ENCODE measurements around the gene MAP2K4. TPM values are rescaled to one million over a fixed set of nuclear protein-coding genes. Genes with fewer than 3 reads are reported as not detected.

MAP2K4 gene
- total and polyA plus RNA-seq, 2 experiments from 2014 or later: 38.5 to 53.6 TPM

- H3K36me3 ChIP-seq (replicated peaks; ENCODE audit: insufficient read depth, low read depth): no peaks in the 10 kb centered on the region
- H3K4me2 ChIP-seq: no peak overlapping the region
- H3K79me2 ChIP-seq: peaks cover 2% of the 10 kb centered on the region
- H3K27me3 ChIP-seq: no peaks in the 10 kb centered on the region
- no peak overlapping the region for H3K4me3 ChIP-seq
- no peak overlapping the region for H2AFZ ChIP-seq
- no peaks in the 10 kb centered on the region for H3K9me2 ChIP-seq (replicated peaks; ENCODE audit: insufficient read depth)
- DNase-seq (ENCODE audit: low spot score): no peak
- H4K20me1 ChIP-seq (ENCODE audit: insufficient read depth, poor library complexity, severe bottlenecking): no peaks in the 10 kb centered on the region
- TF ChIP-seq CTCF (IDR thresholded peaks at IDR 0.05; ENCODE audit: poor library complexity) (no peak), EZH2phosphoT487 (IDR thresholded peaks at IDR 0.05; ENCODE audit: low read depth, severe bottlenecking, unreplicated experiment) (no peak), EZH2 (IDR thresholded peaks at IDR 0.05; ENCODE audit: borderline replicate concordance) (no peak)
- H3K27ac ChIP-seq: no peak overlapping the region
- no peaks in the 10 kb centered on the region for H3K4me1 ChIP-seq (ENCODE audit: insufficient read depth)
- H3K9me3 ChIP-seq (ENCODE audit: low read depth): no peaks in the 10 kb centered on the region
- WGBS (ENCODE audit: low lambda C conversion rate, missing lambda C conversion rate): 90% methylated on average over 2 of the region's 2 CpGs
These were observed 92.5 kb downstream of the MAP2K4 start for GRCh38 chr17:12113156-12113555.

GRCh38 chr17:12114686-12115418 lies 94.2 kb downstream of the MAP2K4 start:
- Histone ChIP-seq H2AFZ (no peak overlapping the region), H3K4me1 (ENCODE audit: insufficient read depth) (no peaks in the 10 kb centered on the region), H4K20me1 (ENCODE audit: insufficient read depth, poor library complexity, severe bottlenecking) (no peaks in the 10 kb centered on the region), H3K9me3 (ENCODE audit: low read depth) (no peaks in the 10 kb centered on the region), H3K9me2 (replicated peaks; ENCODE audit: insufficient read depth) (no peaks in the 10 kb centered on the region), H3K27me3 (no peaks in the 10 kb centered on the region), H3K4me3 (no peak overlapping the region), H3K36me3 (replicated peaks; ENCODE audit: insufficient read depth, low read depth) (no peaks in the 10 kb centered on the region), H3K79me2 (no peaks in the 10 kb centered on the region), H3K4me2 (no peak overlapping the region), H3K27ac (no peak overlapping the region)
- no peak for TF ChIP-seq EZH2phosphoT487 (IDR thresholded peaks at IDR 0.05; ENCODE audit: low read depth, severe bottlenecking, unreplicated experiment)
- no peak for TF ChIP-seq EZH2 (IDR thresholded peaks at IDR 0.05; ENCODE audit: borderline replicate concordance)
- TF ChIP-seq CTCF (IDR thresholded peaks at IDR 0.05; ENCODE audit: poor library complexity): no peak
- no peak for DNase-seq (ENCODE audit: low spot score)
- 70% methylated on average over 3 of the region's 3 CpGs for WGBS (ENCODE audit: low lambda C conversion rate, missing lambda C conversion rate)

GRCh38 chr17:12116143-12116542 lies 95.5 kb downstream of the MAP2K4 start:
- no peaks in the 10 kb centered on the region for H3K9me3 ChIP-seq (ENCODE audit: low read depth)
- DNase-seq (ENCODE audit: low spot score): no peak
- H3K27ac ChIP-seq: no peak overlapping the region
- H3K4me2 ChIP-seq: no peak overlapping the region
- H2AFZ ChIP-seq: no peak overlapping the region
- H3K4me1 ChIP-seq (ENCODE audit: insufficient read depth): no peaks in the 10 kb centered on the region
- H3K79me2 ChIP-seq: no peaks in the 10 kb centered on the region
- no peaks in the 10 kb centered on the region for H3K9me2 ChIP-seq (replicated peaks; ENCODE audit: insufficient read depth)
- no peak overlapping the region for H3K4me3 ChIP-seq
- H3K27me3 ChIP-seq: no peaks in the 10 kb centered on the region
- H4K20me1 ChIP-seq (ENCODE audit: insufficient read depth, poor library complexity, severe bottlenecking): no peaks in the 10 kb centered on the region
- TF ChIP-seq EZH2phosphoT487 (IDR thresholded peaks at IDR 0.05; ENCODE audit: low read depth, severe bottlenecking, unreplicated experiment): no peak
- no peak for TF ChIP-seq EZH2 (IDR thresholded peaks at IDR 0.05; ENCODE audit: borderline replicate concordance)
- no peak for TF ChIP-seq CTCF (IDR thresholded peaks at IDR 0.05; ENCODE audit: poor library complexity)
- H3K36me3 ChIP-seq (replicated peaks; ENCODE audit: insufficient read depth, low read depth): no peaks in the 10 kb centered on the region
